ENCODE data around the gene HOXB9.

- TF ChIP-seq POLR2AphosphoS5 (IDR thresholded peaks at IDR 0.05) (no peak), CTCF (IDR thresholded peaks at IDR 0.05) (no peak), POLR2A (IDR thresholded peaks at IDR 0.05) (no peak)
These were observed 3.3 kb downstream of the HOXB9 start for GRCh38 chr17:48622857-48623256.
